ENCODE measurements around the gene SELL.
"Not testable (repeated sequence)": the region's sequence is repeated elsewhere in the genome, so short reads cannot be mapped to it uniquely, and the experiment has no call there.

SELL gene

GRCh38 chr1:169701261-169702005 is 10.0 kb downstream of the SELL start:
- no peak for DNase-seq

GRCh38 chr1:169699707-169700106 is 11.7 kb downstream of the SELL start:
- DNase-seq = no peak

- no peak for DNase-seq
Measured at GRCh38 chr1:169698976-169699375, 12.4 kb downstream of the SELL start.

GRCh38 chr1:169697755-169698154 is 13.7 kb downstream of the SELL start:
- DNase-seq = no peak

GRCh38 chr1:169696273-169697100 is 14.9 kb downstream of the SELL start:
- DNase-seq = no peak

- DNase-seq = no peak
Measured at GRCh38 chr1:169694304-169695075, 16.9 kb downstream of the SELL start.

GRCh38 chr1:169692756-169693460 is 18.5 kb downstream of the SELL start:
- no peak for DNase-seq

- no peak for DNase-seq
Measured at GRCh38 chr1:169690489-169690888, 20.9 kb downstream of the SELL start.

GRCh38 chr1:169689395-169689794 is 22.0 kb downstream of the SELL start:
- DNase-seq = no peak

- DNase-seq = not testable (repeated sequence)
Measured at GRCh38 chr1:169688377-169688776, 23.0 kb downstream of the SELL start.

GRCh38 chr1:169683661-169684060 is 27.8 kb downstream of the SELL start:
- DNase-seq = no peak

- not testable (repeated sequence) for DNase-seq
Measured at GRCh38 chr1:169683168-169683567, 28.3 kb downstream of the SELL start.

GRCh38 chr1:169682071-169682470 is 29.3 kb downstream of the SELL start:
- DNase-seq = no peak

- no peak for DNase-seq
Measured at GRCh38 chr1:169681140-169681539, 30.3 kb downstream of the SELL start.

GRCh38 chr1:169680377-169681019 is 30.9 kb downstream of the SELL start:
- DNase-seq = no peak

- DNase-seq = no peak
Measured at GRCh38 chr1:169679692-169680091, 31.7 kb downstream of the SELL start.

- DNase-seq = no peak
Measured at GRCh38 chr1:169676001-169676400, 35.4 kb downstream of the SELL start.

- no peak for DNase-seq
Measured at GRCh38 chr1:169670836-169671235, 40.6 kb downstream of the SELL start.

GRCh38 chr1:169670244-169670643 is 41.2 kb downstream of the SELL start:
- not testable (repeated sequence) for DNase-seq

- DNase-seq = not testable (repeated sequence)
Measured at GRCh38 chr1:169667699-169668596, 43.5 kb downstream of the SELL start.

GRCh38 chr1:169667227-169667639 is 44.2 kb downstream of the SELL start:
- not testable (repeated sequence) for DNase-seq
